Neural cell (in vitro differentiated cells): ENCODE results near the gene PDAP1. TPM values are rescaled to one million over a fixed set of nuclear protein-coding genes. Genes with fewer than 3 reads are reported as not detected.

Experiments used
- H2AFZ ChIP-seq: fragments of 200-600, 300-800 bp; sonication (generic), shearing (Covaris generic); 2 replicates; pipeline ENCODE4 v1.6.0; 2014; ENCODE audit warnings: low read depth, mild to moderate bottlenecking, antibody characterized with exemption, low read length, moderate library complexity
- H3F3A ChIP-seq: fragments of 200-600 bp; shearing (Covaris generic); 2 replicates; pipeline ENCODE4 v1.6.1; 2016; ENCODE audit warnings: mild to moderate bottlenecking, moderate library complexity, mixed read lengths, antibody characterized with exemption, low read length; ENCODE audit not compliant: insufficient read depth, poor library complexity, severe bottlenecking
- H3K27ac ChIP-seq: fragments of 200-600, 300-800 bp; sonication (generic), shearing (Covaris generic); 2 replicates; pipeline ENCODE4 v1.5.1; 2014; ENCODE audit warnings: mild to moderate bottlenecking, low read length, moderate library complexity
- H3K27me3 ChIP-seq: fragments of 300-800, 200-600 bp; sonication (generic), shearing (Covaris generic); 2 replicates; pipeline ENCODE4 v1.6.0; 2014; ENCODE audit warnings: mild to moderate bottlenecking, low read depth, low read length, moderate library complexity; ENCODE audit not compliant: insufficient read depth
- H3K36me3 ChIP-seq: fragments of 300-800, 200-600 bp; sonication (generic), shearing (Covaris generic); 2 replicates; pipeline ENCODE4 v1.5.1; 2014; ENCODE audit warnings: mild to moderate bottlenecking, antibody characterized with exemption, low read length, moderate library complexity; ENCODE audit not compliant: insufficient read depth
- H3K4me2 ChIP-seq: fragments of 300-800, 200-600 bp; sonication (generic), shearing (Covaris generic); 2 replicates; pipeline ENCODE4 v1.6.0; 2014; ENCODE audit warnings: mild to moderate bottlenecking, low read length
- H3K4me3 ChIP-seq: fragments of 300-800, 200-600 bp; sonication (generic), shearing (Covaris generic); 2 replicates; pipeline ENCODE4 v1.5.1; 2014; ENCODE audit warnings: mild to moderate bottlenecking, low read length, moderate library complexity
- H3K79me2 ChIP-seq: fragments of 200-600 bp; shearing (Covaris generic); replicated peaks from 2 replicates; pipeline ENCODE4 v1.6.0; 2014; ENCODE audit warnings: mild to moderate bottlenecking, low read length, moderate library complexity; ENCODE audit not compliant: insufficient read depth
- H3K9ac ChIP-seq: fragments of 300-800, 200-600 bp; sonication (generic), shearing (Covaris generic); 2 replicates; pipeline ENCODE4 v1.6.1; 2016; ENCODE audit warnings: mild to moderate bottlenecking, low read length, mixed read lengths
- H3K9me2 ChIP-seq: fragments of 200-600 bp; shearing (Covaris generic); 2 replicates; pipeline ENCODE4 v1.6.1; 2016; ENCODE audit warnings: mild to moderate bottlenecking, low read length, mixed read lengths; ENCODE audit not compliant: insufficient read depth
- H3K9me3 ChIP-seq: fragments of 200-600, 300-800 bp; sonication (generic), shearing (Covaris generic); 2 replicates; pipeline ENCODE4 v1.6.1; 2016; ENCODE audit warnings: mild to moderate bottlenecking, mixed run types, low read length, moderate library complexity, mixed read lengths
- H4K20me1 ChIP-seq: fragments of 200-600 bp; shearing (Covaris generic); 2 replicates; pipeline ENCODE4 v1.6.1; 2016; ENCODE audit warnings: mild to moderate bottlenecking, mixed run types; ENCODE audit not compliant: insufficient read depth
- CTCF ChIP-seq: fragments of 450-650 bp; IDR thresholded peaks from 2 replicates; pipeline ENCODE4 v1.5.1; 2014; ENCODE audit warnings: antibody characterized with exemption, mild to moderate bottlenecking, moderate library complexity; ENCODE audit not compliant: poor library complexity, severe bottlenecking
- EP300 ChIP-seq: fragments of 450-650 bp; conservative IDR thresholded peaks from 2 replicates; pipeline ENCODE4 v1.6.1; 2014; ENCODE audit warnings: antibody characterized with exemption, mild to moderate bottlenecking, moderate library complexity; ENCODE audit not compliant: poor library complexity, severe bottlenecking
- EZH2 ChIP-seq: fragments of 200-600, 300-800 bp; shearing (Covaris generic), sonication (generic); IDR thresholded peaks from 2 replicates; pipeline ENCODE4 v1.6.1; 2014; ENCODE audit warnings: antibody characterized with exemption, low read length, borderline replicate concordance, mild to moderate bottlenecking; ENCODE audit not compliant: insufficient read depth, poor library complexity, severe bottlenecking
- MXI1 ChIP-seq: fragments of 450-650 bp; conservative IDR thresholded peaks from 2 replicates; pipeline ENCODE4 v1.6.1; 2014; ENCODE audit warnings: antibody characterized with exemption, mild to moderate bottlenecking; ENCODE audit not compliant: poor library complexity, severe bottlenecking
- POLR2AphosphoS5 ChIP-seq: IDR thresholded peaks from 2 replicates; pipeline ENCODE4 v1.6.1; 2012
- RAD21 ChIP-seq: fragments of 450-650 bp; conservative IDR thresholded peaks from 2 replicates; pipeline ENCODE4 v1.6.1; 2014; ENCODE audit warnings: antibody characterized with exemption, mild to moderate bottlenecking, moderate library complexity
- SMC3 ChIP-seq: fragments of 450-650 bp; conservative IDR thresholded peaks from 2 replicates; pipeline ENCODE4 v1.6.1; 2014; ENCODE audit warnings: antibody characterized with exemption, mild to moderate bottlenecking, moderate library complexity; ENCODE audit not compliant: poor library complexity
- TAF1 ChIP-seq: IDR thresholded peaks from 2 replicates; pipeline ENCODE4 v1.6.1; 2012; ENCODE audit warnings: low read depth
- polyA plus RNA-seq: library from polyadenylated mRNA; depleted of rRNA; stranded (reverse); fragments of >200 nt; gene quantifications from 2 replicates; pipeline ENCODE4 v1.2.3, GENCODE V29; 2014
- TF ChIP-seq, protein P1 (sequence below): IDR thresholded peaks from 2 replicates; pipeline ENCODE4 v1.6.1; 2012; ENCODE audit warnings: borderline replicate concordance

The PDAP1 gene
- polyA plus RNA-seq, 1 donor from 2014 or later: 185 TPM

GRCh38 chr7:99365318-99366141, 42.9 kb downstream of the PDAP1 start:
- Histone ChIP-seq H3F3A (no peaks in the 10 kb centered on the region), H3K4me2 (no peak overlapping the region), H4K20me1 (no peaks in the 10 kb centered on the region), H3K4me3 (no peak overlapping the region), H3K9ac (no peak overlapping the region), H3K79me2 (no peaks in the 10 kb centered on the region), H3K9me2 (no peaks in the 10 kb centered on the region), H3K27me3 (no peaks in the 10 kb centered on the region), H3K9me3 (no peaks in the 10 kb centered on the region), H3K36me3 (peaks cover 3% of the 10 kb centered on the region), H2AFZ (no peak overlapping the region), H3K27ac (no peak overlapping the region)
- no peak for TF ChIP-seq CTCF
- TF ChIP-seq MXI1: no peak
- TF ChIP-seq TAF1: no peak
- TF ChIP-seq, protein P1, sequence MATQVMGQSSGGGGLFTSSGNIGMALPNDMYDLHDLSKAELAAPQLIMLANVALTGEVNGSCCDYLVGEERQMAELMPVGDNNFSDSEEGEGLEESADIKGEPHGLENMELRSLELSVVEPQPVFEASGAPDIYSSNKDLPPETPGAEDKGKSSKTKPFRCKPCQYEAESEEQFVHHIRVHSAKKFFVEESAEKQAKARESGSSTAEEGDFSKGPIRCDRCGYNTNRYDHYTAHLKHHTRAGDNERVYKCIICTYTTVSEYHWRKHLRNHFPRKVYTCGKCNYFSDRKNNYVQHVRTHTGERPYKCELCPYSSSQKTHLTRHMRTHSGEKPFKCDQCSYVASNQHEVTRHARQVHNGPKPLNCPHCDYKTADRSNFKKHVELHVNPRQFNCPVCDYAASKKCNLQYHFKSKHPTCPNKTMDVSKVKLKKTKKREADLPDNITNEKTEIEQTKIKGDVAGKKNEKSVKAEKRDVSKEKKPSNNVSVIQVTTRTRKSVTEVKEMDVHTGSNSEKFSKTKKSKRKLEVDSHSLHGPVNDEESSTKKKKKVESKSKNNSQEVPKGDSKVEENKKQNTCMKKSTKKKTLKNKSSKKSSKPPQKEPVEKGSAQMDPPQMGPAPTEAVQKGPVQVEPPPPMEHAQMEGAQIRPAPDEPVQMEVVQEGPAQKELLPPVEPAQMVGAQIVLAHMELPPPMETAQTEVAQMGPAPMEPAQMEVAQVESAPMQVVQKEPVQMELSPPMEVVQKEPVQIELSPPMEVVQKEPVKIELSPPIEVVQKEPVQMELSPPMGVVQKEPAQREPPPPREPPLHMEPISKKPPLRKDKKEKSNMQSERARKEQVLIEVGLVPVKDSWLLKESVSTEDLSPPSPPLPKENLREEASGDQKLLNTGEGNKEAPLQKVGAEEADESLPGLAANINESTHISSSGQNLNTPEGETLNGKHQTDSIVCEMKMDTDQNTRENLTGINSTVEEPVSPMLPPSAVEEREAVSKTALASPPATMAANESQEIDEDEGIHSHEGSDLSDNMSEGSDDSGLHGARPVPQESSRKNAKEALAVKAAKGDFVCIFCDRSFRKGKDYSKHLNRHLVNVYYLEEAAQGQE: no peak
- TF ChIP-seq RAD21: no peak
- TF ChIP-seq POLR2AphosphoS5: no peak
- TF ChIP-seq SMC3: no peak

- Histone ChIP-seq H3K27me3 (no peaks in the 10 kb centered on the region), H3K9me2 (no peaks in the 10 kb centered on the region), H3F3A (no peaks in the 10 kb centered on the region), H3K4me2 (no peak overlapping the region), H2AFZ (no peak overlapping the region), H4K20me1 (no peaks in the 10 kb centered on the region), H3K27ac (no peak overlapping the region), H3K9ac (no peak overlapping the region), H3K79me2 (no peaks in the 10 kb centered on the region), H3K36me3 (peaks cover 3% of the 10 kb centered on the region), H3K4me3 (no peak overlapping the region), H3K9me3 (no peaks in the 10 kb centered on the region)
- TF ChIP-seq SMC3: no peak
- TF ChIP-seq, protein P1: no peak
- TF ChIP-seq EP300: no peak
- TF ChIP-seq RAD21: no peak
- no peak for TF ChIP-seq TAF1
- no peak for TF ChIP-seq POLR2AphosphoS5
- no peak for TF ChIP-seq EZH2
- TF ChIP-seq MXI1: no peak
- TF ChIP-seq CTCF: no peak
Observed at GRCh38 chr7:99363286-99363685, 45.1 kb downstream of the PDAP1 start.
